GM21737 (cell line): Measurements from ENCODE around the gene GPR68.
"Not testable (repeated sequence)": the region's sequence is repeated elsewhere in the genome, so short reads cannot be mapped to it uniquely, and the experiment has no call there.

Experiments
- ATAC-seq: cut with Tn5 transposase; IDR thresholded peaks from one replicate; pipeline ENCODE4 v1.9.1; 2021; ENCODE audit warnings: mild to moderate bottlenecking, moderate library complexity; ENCODE audit not compliant: unreplicated experiment

GPR68 gene

GRCh38 chr14:91202234-91202974, 42.1 kb downstream of the GPR68 start:
- ATAC-seq: no peak

DNA sequence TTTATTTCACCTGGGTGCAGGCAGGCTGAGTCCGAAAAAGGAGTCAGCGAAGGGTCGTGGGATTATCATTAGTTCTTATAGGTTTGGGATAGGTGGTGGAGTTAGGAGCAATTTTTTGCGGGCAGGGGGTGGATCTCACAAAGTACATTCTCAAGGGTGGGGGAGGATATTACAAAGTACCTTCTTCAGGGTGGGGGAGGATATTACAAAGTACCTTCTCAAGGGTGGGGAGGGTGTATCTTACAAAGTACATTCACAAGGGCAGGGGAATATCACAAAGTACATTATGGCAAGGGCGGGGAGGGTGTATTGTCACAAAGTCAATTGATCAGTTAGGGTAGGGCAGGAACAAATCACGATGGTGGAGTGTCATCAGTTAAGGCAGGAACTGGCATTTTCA, 43.7 kb downstream of the GPR68 start:
- ATAC-seq: not testable (repeated sequence)

DNA sequence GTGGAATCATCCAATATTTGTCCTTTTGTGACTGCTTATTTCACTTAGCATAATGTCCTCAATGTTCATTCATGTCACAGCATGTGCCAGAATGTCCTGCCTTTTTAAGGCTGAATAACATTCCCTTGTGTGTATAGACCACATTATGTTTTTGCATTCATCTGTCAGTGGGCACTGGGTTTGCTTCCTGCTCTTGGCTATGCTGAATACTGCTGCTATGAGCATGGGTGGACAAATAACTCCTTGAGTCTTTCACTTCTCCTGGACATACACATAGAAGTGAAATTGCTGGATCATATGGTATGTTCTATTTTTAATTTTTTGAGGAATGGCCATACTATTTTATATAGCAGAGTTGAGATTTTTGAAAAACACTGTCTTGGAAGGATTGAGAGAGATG, 46.9 kb downstream of the GPR68 start:
- no peak for ATAC-seq

- no peak for ATAC-seq
Measured at GRCh38 chr14:91195881-91196280, 48.6 kb downstream of the GPR68 start.

- no peak for ATAC-seq
Measured at GRCh38 chr14:91193069-91193468, 51.4 kb downstream of the GPR68 start.

- ATAC-seq: no peak
Measured at GRCh38 chr14:91190853-91191252, 53.7 kb downstream of the GPR68 start.

GRCh38 chr14:91187271-91187670, 57.2 kb downstream of the GPR68 start:
- ATAC-seq: no peak

DNA sequence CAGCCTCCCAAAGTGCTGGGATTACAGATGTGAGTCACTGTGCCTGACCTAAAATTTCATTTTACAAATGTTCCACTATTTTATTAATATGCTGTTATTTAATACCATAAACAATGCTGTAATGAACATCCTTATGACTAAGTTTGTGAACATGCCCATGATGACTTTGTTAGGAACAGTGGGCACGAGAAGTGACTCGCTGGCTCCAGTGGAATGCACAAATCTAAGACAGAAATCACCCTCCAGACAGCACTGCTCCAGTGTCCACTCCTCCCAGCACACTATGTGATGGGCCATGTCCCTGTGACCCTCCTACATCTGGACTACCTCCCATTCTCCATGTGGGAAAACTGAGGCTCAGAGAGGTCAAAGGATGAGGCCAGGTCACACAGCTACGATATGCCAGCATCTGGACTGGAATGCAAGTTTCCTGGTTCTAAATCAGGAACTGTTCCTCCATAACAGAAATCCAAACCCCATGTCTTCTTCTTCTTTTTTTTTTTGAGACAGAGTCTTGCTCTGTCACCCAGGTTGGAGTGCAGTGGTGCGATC, 57.9 kb downstream of the GPR68 start:
- no peak for ATAC-seq

- no peak for ATAC-seq
Measured at GRCh38 chr14:91185721-91186120, 58.8 kb downstream of the GPR68 start.

DNA sequence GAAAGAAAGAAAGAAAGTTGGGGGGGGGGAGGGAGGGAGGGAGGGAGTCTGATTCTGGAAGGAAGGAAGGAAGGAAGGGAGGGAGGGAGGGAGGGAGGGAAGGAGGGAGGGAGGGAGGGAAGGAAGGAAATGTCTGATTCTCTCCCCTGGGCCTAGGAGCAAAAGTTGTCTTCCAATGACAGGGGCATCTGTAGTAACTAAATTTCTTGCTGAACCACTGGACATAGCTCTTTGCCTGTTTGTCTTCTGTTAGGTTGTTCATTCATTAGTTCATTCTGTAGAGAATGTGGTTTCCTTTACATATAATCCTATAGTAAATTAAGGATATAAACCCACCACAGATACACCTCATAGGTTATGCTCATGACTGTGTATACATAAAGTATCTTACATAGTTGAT, 59.9 kb downstream of the GPR68 start:
- ATAC-seq: no peak

GRCh38 chr14:91182753-91183152, 61.8 kb downstream of the GPR68 start:
- ATAC-seq: not testable (repeated sequence)
